Measurements from ENCODE around the gene AK2. TPM values are rescaled to one million over a fixed set of nuclear protein-coding genes. Genes with fewer than 3 reads are reported as not detected.
"Not testable (repeated sequence)": the region's sequence is repeated elsewhere in the genome, so short reads cannot be mapped to it uniquely, and the experiment has no call there.

The AK2 gene
- total RNA-seq, 2 experiments from 2014 or later, result 181 to 193 TPM

GRCh38 chr1:33047839-33048305 lies 11.2 kb upstream of the AK2 start:
- Mint-ChIP-seq H3K27ac (no peak overlapping the region), H3K9me3 (peaks cover 3% of the 10 kb centered on the region), H3K4me3 (no peak overlapping the region), H3K4me1 (peaks cover 19% of the 10 kb centered on the region), H3K27me3 (peaks cover 15% of the 10 kb centered on the region), H3K36me3 (ENCODE audit: low read depth) (peaks cover 2% of the 10 kb centered on the region)
- ChIA-PET CTCF (interaction anchor here (1.0 to 1.1 kb wide), 2 partner anchors 8 to 51 kb away, joined by 3 to 4 read pairs; no protein-coding TSS in a partner anchor), POLR2A (no interaction called here)
- no peak for DNase-seq

- peaks cover 3% of the 10 kb centered on the region for H3K9me3 Mint-ChIP-seq
- H3K27ac Mint-ChIP-seq, result no peak overlapping the region
- H3K36me3 Mint-ChIP-seq (ENCODE audit: low read depth), result peaks cover 2% of the 10 kb centered on the region
- H3K4me1 Mint-ChIP-seq, result peaks cover 19% of the 10 kb centered on the region
- H3K27me3 Mint-ChIP-seq, result peaks cover 15% of the 10 kb centered on the region
- ChIA-PET POLR2A (interaction anchor here (0.6 kb wide), 2 partner anchors 59 to 369 kb away, joined by 3 to 4 read pairs; no protein-coding TSS in a partner anchor), CTCF (interaction anchor here (1.0 to 1.1 kb wide), 2 partner anchors 8 to 51 kb away, joined by 3 to 4 read pairs; no protein-coding TSS in a partner anchor)
- no peak for DNase-seq
- H3K4me3 Mint-ChIP-seq, result no peak overlapping the region
Measured at GRCh38 chr1:33047290-33047689, 10.6 kb upstream of the AK2 start.

GRCh38 chr1:33046234-33046633 lies 9.6 kb upstream of the AK2 start:
- H3K4me3 Mint-ChIP-seq; H3K36me3 Mint-ChIP-seq (ENCODE audit: low read depth); H3K9me3 Mint-ChIP-seq; H3K27ac Mint-ChIP-seq; DNase-seq; POLR2A ChIA-PET: not testable (repeated sequence)
- CTCF ChIA-PET, result interaction anchor here (0.6 to 1.4 kb wide), 5 partner anchors 21 to 154 kb away, joined by 3 read pairs; no protein-coding TSS in a partner anchor
- Mint-ChIP-seq H3K27me3 (peaks cover 15% of the 10 kb centered on the region), H3K4me1 (peaks cover 19% of the 10 kb centered on the region)

GRCh38 chr1:33045814-33046213 lies 9.1 kb upstream of the AK2 start:
- ChIA-PET POLR2A (no interaction called here), CTCF (interaction anchor here (0.6 to 1.4 kb wide), 5 partner anchors 21 to 153 kb away, joined by 3 read pairs; no protein-coding TSS in a partner anchor)
- no peak overlapping the region for H3K4me3 Mint-ChIP-seq
- DNase-seq, result no peak
- H3K9me3 Mint-ChIP-seq, result peaks cover 3% of the 10 kb centered on the region
- no peak overlapping the region for H3K27ac Mint-ChIP-seq
- H3K4me1 Mint-ChIP-seq, result peaks cover 19% of the 10 kb centered on the region
- peaks cover 15% of the 10 kb centered on the region for H3K27me3 Mint-ChIP-seq
- H3K36me3 Mint-ChIP-seq (ENCODE audit: low read depth), result peaks cover 2% of the 10 kb centered on the region

GRCh38 chr1:33045246-33045645 lies 8.6 kb upstream of the AK2 start:
- CTCF ChIA-PET, result interaction anchor here (0.6 to 1.4 kb wide), 5 partner anchors 55 to 1712 kb away, joined by 3 to 4 read pairs (median 3); no protein-coding TSS in a partner anchor
- Mint-ChIP-seq H3K36me3 (ENCODE audit: low read depth) (no peaks in the 10 kb centered on the region), H3K27ac (no peak overlapping the region), H3K4me1 (peaks cover 14% of the 10 kb centered on the region), H3K4me3 (no peak overlapping the region), H3K9me3 (no peaks in the 10 kb centered on the region), H3K27me3 (peaks cover 15% of the 10 kb centered on the region)
- no peak for DNase-seq
- POLR2A ChIA-PET, result no interaction called here

GRCh38 chr1:33043267-33044092 lies 6.8 kb upstream of the AK2 start:
- ChIA-PET POLR2A (no interaction called here), CTCF (interaction anchor here (0.6 to 1.7 kb wide), 4 partner anchors 12 to 109 kb away, joined by 3 to 5 read pairs (median 4); no protein-coding TSS in a partner anchor)
- no peak overlapping the region for H3K27ac Mint-ChIP-seq

GRCh38 chr1:33042831-33043230 lies 6.1 kb upstream of the AK2 start:
- ChIA-PET CTCF (interaction anchor here (0.6 to 1.7 kb wide), 4 partner anchors 12 to 110 kb away, joined by 3 to 5 read pairs (median 4); no protein-coding TSS in a partner anchor), POLR2A (no interaction called here)
- peaks cover 13% of the 10 kb centered on the region for H3K27me3 Mint-ChIP-seq
- H3K27ac Mint-ChIP-seq, result no peak overlapping the region
- peaks cover 13% of the 10 kb centered on the region for H3K4me1 Mint-ChIP-seq
- H3K4me3 Mint-ChIP-seq, result no peak overlapping the region
- H3K36me3 Mint-ChIP-seq (ENCODE audit: low read depth), result no peaks in the 10 kb centered on the region
- no peak for DNase-seq
- H3K9me3 Mint-ChIP-seq, result no peaks in the 10 kb centered on the region

More at GRCh38 chr1:33043267-33044092, 6.8 kb upstream of the AK2 start:
- peaks cover 13% of the 10 kb centered on the region for H3K4me1 Mint-ChIP-seq
- no peaks in the 10 kb centered on the region for H3K36me3 Mint-ChIP-seq (ENCODE audit: low read depth)
- H3K9me3 Mint-ChIP-seq, result no peaks in the 10 kb centered on the region
- no peak for DNase-seq
- peaks cover 15% of the 10 kb centered on the region for H3K27me3 Mint-ChIP-seq
- no peak overlapping the region for H3K4me3 Mint-ChIP-seq

- no peak overlapping the region for H3K4me3 Mint-ChIP-seq
- POLR2A ChIA-PET, result no interaction called here
- no peak for DNase-seq
- peaks cover 6% of the 10 kb centered on the region for H3K27me3 Mint-ChIP-seq
- H3K27ac Mint-ChIP-seq, result no peak overlapping the region
- H3K4me1 Mint-ChIP-seq, result peaks cover 23% of the 10 kb centered on the region
- no peaks in the 10 kb centered on the region for H3K9me3 Mint-ChIP-seq
- CTCF ChIA-PET, result interaction anchor here (1.3 kb wide), 1 partner anchor 15 kb away, joined by 4 read pairs; no protein-coding TSS in a partner anchor
- H3K36me3 Mint-ChIP-seq (ENCODE audit: low read depth), result peaks cover 8% of the 10 kb centered on the region
Measured at GRCh38 chr1:33041026-33041425, 4.3 kb upstream of the AK2 start.

- Mint-ChIP-seq H3K4me1 (peaks cover 26% of the 10 kb centered on the region), H3K27me3 (peaks cover 2% of the 10 kb centered on the region), H3K4me3 (no peak overlapping the region), H3K36me3 (ENCODE audit: low read depth) (peaks cover 11% of the 10 kb centered on the region), H3K9me3 (no peaks in the 10 kb centered on the region), H3K27ac (no peak overlapping the region)
- ChIA-PET POLR2A (no interaction called here), CTCF (interaction anchor here (1.5 to 1.6 kb wide), 2 partner anchors 8 to 33 kb away, joined by 3 to 4 read pairs; no protein-coding TSS in a partner anchor)
- no peak for DNase-seq
Measured at GRCh38 chr1:33039840-33040239, 3.2 kb upstream of the AK2 start.

GRCh38 chr1:33036051-33036525 lies 595 bp downstream of the AK2 start:
- H3K27me3 Mint-ChIP-seq, result no peaks in the 10 kb centered on the region
- H3K9me3 Mint-ChIP-seq, result no peaks in the 10 kb centered on the region
- DNase-seq, result no peak
- POLR2A ChIA-PET, result interaction anchor here (0.6 kb wide), 1 partner anchor 224 kb away, joined by 6 read pairs; no protein-coding TSS in a partner anchor
- peak overlapping the region; percentile 94 for H3K4me3 Mint-ChIP-seq
- CTCF ChIA-PET, result no interaction called here
- H3K36me3 Mint-ChIP-seq (ENCODE audit: low read depth), result peaks cover 26% of the 10 kb centered on the region
- peaks cover 54% of the 10 kb centered on the region for H3K4me1 Mint-ChIP-seq
- H3K27ac Mint-ChIP-seq, result peak overlapping the region; percentile 91

- H3K9me3 Mint-ChIP-seq, result no peaks in the 10 kb centered on the region
- no peak overlapping the region for H3K4me3 Mint-ChIP-seq
- no peak for DNase-seq
- H3K36me3 Mint-ChIP-seq (ENCODE audit: low read depth), result peaks cover 37% of the 10 kb centered on the region
- H3K4me1 Mint-ChIP-seq, result peaks cover 58% of the 10 kb centered on the region
- H3K27me3 Mint-ChIP-seq, result no peaks in the 10 kb centered on the region
- H3K27ac Mint-ChIP-seq, result peak overlapping the region; percentile 39
- POLR2A ChIA-PET, result interaction anchor here (0.6 kb wide), 1 partner anchor 122 kb away, joined by 3 read pairs; no protein-coding TSS in a partner anchor
- CTCF ChIA-PET, result no interaction called here
Measured at GRCh38 chr1:33032126-33032869, 4.4 kb downstream of the AK2 start.

- ChIA-PET CTCF (interaction anchor here (0.8 to 1.9 kb wide), 3 partner anchors 14 to 25 kb away, joined by 3 to 5 read pairs (median 4); no protein-coding TSS in a partner anchor), POLR2A (interaction anchor here (0.6 kb wide), 2 partner anchors 121 to 710 kb away, joined by 3 read pairs; no protein-coding TSS in a partner anchor)
- no peak overlapping the region for H3K27ac Mint-ChIP-seq
- H3K4me3 Mint-ChIP-seq, result no peak overlapping the region
- H3K9me3 Mint-ChIP-seq, result no peaks in the 10 kb centered on the region
- DNase-seq, result no peak
- H3K36me3 Mint-ChIP-seq (ENCODE audit: low read depth), result peaks cover 30% of the 10 kb centered on the region
- no peaks in the 10 kb centered on the region for H3K27me3 Mint-ChIP-seq
- H3K4me1 Mint-ChIP-seq, result peaks cover 58% of the 10 kb centered on the region
Measured at GRCh38 chr1:33031506-33031905, 5.2 kb downstream of the AK2 start.

All from activated CD4-positive, alpha-beta T cell treated with anti-CD3 and anti-CD28 coated beads, Interleukin-2, amount 10 ng/mL, durations not matched to agents 7 days and 5 days (primary cell).